SK-N-SH (cell line): ENCODE measurements around the gene GALNT17.

Experiments used
- EP300 ChIP-seq, 2 experiments: IDR thresholded peaks; 2 replicates each; pipeline versions ENCODE4 v1.4.0 to v1.6.1; 2012; ENCODE audit warnings: borderline replicate concordance in 1 of 2, low read depth in 1 of 2, low read length in 1 of 2
- FOXJ3 ChIP-seq: sonication (generic); formaldehyde crosslinking; IDR thresholded peaks from 2 replicates; pipeline ENCODE4 v1.5.1; 2020; ENCODE audit warnings: mild to moderate bottlenecking, missing genetic modification reagents
- JUND ChIP-seq: IDR thresholded peaks from 2 replicates; pipeline ENCODE4 v1.4.0; 2012
- RAD21 ChIP-seq: IDR thresholded peaks from 2 replicates; pipeline ENCODE4 v1.6.1; 2012; ENCODE audit warnings: mild to moderate bottlenecking, low read length
- TAF1 ChIP-seq: IDR thresholded peaks from 2 replicates; pipeline ENCODE4 v1.6.1; 2012; ENCODE audit warnings: low read depth, mild to moderate bottlenecking, low read length, moderate library complexity, borderline replicate concordance
- TCF12 ChIP-seq: IDR thresholded peaks from 2 replicates; pipeline ENCODE4 v1.4.0; 2012
- TEAD4 ChIP-seq: IDR thresholded peaks from 2 replicates; pipeline ENCODE4 v1.4.0; 2012; ENCODE audit warnings: mild to moderate bottlenecking, borderline replicate concordance; ENCODE audit not compliant: insufficient read depth
- USF1 ChIP-seq: IDR thresholded peaks from 2 replicates; pipeline ENCODE4 v1.4.0; 2012; ENCODE audit warnings: low read depth, borderline replicate concordance
- TF ChIP-seq, protein P1 (sequence below): fragments of 200-600 bp; sonication (generic); IDR thresholded peaks from 2 replicates; pipeline ENCODE4 v1.6.1; 2017; ENCODE audit warnings: antibody characterized with exemption, mild to moderate bottlenecking, moderate library complexity
- TF ChIP-seq, protein P2 (sequence below): fragments of 150-350 bp; IDR thresholded peaks from 2 replicates; pipeline ENCODE4 v1.6.1; 2017; ENCODE audit warnings: antibody characterized with exemption, low read length, low read depth, borderline replicate concordance

GRCh38 chr7:71326595-71326994, 194.7 kb downstream of the GALNT17 start:
- TF ChIP-seq RAD21 (no peak), TAF1 (no peak), USF1 (no peak), EP300 (IDR thresholded peaks at IDR 0.05; ENCODE audit: borderline replicate concordance in 1 of 2, low read depth in 1 of 2, low read length in 1 of 2) (no peak), JUND (no peak), TEAD4 (no peak), FOXJ3 (no peak), TCF12 (no peak)
- TF ChIP-seq, protein P1, sequence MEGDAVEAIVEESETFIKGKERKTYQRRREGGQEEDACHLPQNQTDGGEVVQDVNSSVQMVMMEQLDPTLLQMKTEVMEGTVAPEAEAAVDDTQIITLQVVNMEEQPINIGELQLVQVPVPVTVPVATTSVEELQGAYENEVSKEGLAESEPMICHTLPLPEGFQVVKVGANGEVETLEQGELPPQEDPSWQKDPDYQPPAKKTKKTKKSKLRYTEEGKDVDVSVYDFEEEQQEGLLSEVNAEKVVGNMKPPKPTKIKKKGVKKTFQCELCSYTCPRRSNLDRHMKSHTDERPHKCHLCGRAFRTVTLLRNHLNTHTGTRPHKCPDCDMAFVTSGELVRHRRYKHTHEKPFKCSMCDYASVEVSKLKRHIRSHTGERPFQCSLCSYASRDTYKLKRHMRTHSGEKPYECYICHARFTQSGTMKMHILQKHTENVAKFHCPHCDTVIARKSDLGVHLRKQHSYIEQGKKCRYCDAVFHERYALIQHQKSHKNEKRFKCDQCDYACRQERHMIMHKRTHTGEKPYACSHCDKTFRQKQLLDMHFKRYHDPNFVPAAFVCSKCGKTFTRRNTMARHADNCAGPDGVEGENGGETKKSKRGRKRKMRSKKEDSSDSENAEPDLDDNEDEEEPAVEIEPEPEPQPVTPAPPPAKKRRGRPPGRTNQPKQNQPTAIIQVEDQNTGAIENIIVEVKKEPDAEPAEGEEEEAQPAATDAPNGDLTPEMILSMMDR: no peak
- TF ChIP-seq, protein P2, sequence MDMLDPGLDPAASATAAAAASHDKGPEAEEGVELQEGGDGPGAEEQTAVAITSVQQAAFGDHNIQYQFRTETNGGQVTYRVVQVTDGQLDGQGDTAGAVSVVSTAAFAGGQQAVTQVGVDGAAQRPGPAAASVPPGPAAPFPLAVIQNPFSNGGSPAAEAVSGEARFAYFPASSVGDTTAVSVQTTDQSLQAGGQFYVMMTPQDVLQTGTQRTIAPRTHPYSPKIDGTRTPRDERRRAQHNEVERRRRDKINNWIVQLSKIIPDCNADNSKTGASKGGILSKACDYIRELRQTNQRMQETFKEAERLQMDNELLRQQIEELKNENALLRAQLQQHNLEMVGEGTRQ: no peak
